HG03064 (cell line): Measurements from ENCODE around the gene SPATC1L.

Experiments
- ATAC-seq: cut with Tn5 transposase; IDR thresholded peaks from one replicate; pipeline ENCODE4 v1.9.1; 2021; ENCODE audit warnings: low read depth; ENCODE audit not compliant: unreplicated experiment

The SPATC1L gene

DNA sequence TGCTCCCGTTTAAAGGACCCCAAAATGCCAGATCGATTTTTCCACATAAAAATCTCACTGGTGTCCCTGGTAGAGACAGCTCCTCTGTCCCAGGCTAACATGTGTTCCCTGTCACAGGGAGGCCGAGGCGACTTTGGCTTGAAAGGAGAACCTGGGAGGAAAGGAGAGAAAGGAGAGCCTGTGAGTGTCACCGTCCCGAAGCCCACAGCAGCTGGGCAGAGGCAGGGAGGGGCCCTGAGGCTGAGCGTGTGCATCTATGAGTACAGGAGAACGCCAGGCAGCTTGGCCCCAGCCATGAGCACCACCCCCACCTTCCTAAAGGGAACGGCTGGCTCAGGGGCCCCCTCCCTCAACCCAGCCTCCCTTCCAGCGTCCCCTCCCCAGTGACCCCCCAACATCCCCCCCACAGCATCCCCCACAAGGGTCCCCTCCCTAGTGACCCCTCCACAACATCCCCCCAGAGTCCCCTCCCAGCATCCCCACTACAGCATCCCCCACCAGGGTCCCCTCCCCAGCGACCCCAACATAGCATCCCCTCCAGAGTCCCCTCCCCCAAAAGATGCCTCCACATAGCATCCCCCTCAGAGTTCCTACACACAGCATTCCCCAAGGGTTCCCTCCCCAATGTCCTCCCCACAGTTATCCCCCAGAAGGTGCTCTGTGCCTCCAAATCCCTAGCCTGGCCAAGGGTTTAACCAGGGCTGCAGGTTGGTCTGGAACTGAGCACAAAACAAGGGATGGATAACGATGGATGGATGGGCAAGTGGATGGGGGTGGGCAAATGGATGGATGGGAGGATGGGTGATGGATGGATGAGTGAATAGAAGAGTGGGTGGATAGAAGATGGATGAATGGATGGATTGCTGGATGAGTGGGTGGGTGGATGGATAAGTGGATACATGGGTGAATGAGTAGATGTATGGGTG is 61.2 kb downstream of the SPATC1L start:
- ATAC-seq, result no peak

DNA sequence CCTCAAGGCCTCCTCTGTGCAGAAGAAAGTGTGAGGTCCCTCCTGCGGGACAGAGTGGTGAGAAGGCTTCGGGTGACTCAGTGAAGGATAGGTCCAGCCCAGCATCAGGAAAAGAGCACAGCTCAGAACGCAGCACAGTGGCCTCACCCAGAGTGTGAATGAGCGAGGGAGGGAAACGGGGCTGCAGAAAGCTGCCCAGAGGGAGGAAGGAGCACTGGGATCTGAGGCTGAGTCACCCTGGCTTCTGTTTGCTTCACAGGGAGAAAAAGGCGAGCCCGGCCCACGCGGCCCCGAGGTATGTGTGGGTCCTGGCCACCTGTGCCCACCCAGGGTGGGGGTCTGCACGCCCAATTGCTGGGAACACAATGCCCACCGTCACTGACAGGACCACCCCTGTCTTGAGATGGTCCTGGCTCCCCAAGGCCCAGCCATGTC is 62.0 kb downstream of the SPATC1L start:
- ATAC-seq, result no peak

DNA sequence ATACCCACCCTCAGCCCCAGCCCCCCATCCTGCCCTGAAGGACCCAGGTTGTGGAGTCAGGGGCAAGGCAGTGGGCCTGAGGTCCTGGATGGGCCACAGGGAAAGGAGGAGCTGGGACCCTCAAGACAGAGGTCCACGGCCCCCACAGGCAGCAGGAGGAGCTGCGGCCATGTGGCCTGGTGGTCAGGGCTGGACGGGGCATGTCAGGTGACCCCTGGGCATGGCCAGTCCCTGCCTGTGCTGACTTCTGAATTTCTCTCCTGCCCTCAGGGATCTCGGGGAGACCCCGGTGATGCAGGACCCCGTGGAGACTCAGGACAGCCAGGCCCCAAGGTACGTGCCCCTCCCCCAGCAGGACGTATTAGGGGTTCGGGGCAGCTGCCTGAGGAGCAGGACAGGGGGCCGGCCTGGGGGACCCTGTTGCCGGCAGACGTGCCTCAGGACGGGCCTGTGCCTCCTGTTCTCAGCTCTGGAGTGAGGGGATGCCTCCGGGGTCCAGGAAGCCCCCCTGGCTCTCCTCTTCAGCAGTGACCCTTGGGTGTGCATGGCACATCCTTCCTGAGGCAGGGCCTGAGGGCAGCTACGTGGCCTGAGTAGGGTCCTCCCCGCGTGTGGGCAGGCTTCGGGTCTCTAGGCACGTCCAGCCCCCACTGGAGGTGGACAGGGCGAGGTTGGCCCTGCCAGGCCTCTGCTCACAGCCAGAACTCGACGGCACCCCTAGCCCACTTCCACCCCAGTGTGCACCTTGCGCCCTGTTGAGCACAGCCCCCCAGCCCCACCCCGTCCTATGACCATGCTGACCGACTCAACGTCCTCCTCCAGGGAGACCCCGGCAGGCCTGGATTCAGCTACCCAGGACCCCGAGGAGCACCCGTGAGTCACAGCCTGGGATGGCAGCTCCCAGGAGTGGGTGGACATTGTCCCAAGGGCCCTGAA is 62.7 kb downstream of the SPATC1L start:
- ATAC-seq, result no peak

DNA sequence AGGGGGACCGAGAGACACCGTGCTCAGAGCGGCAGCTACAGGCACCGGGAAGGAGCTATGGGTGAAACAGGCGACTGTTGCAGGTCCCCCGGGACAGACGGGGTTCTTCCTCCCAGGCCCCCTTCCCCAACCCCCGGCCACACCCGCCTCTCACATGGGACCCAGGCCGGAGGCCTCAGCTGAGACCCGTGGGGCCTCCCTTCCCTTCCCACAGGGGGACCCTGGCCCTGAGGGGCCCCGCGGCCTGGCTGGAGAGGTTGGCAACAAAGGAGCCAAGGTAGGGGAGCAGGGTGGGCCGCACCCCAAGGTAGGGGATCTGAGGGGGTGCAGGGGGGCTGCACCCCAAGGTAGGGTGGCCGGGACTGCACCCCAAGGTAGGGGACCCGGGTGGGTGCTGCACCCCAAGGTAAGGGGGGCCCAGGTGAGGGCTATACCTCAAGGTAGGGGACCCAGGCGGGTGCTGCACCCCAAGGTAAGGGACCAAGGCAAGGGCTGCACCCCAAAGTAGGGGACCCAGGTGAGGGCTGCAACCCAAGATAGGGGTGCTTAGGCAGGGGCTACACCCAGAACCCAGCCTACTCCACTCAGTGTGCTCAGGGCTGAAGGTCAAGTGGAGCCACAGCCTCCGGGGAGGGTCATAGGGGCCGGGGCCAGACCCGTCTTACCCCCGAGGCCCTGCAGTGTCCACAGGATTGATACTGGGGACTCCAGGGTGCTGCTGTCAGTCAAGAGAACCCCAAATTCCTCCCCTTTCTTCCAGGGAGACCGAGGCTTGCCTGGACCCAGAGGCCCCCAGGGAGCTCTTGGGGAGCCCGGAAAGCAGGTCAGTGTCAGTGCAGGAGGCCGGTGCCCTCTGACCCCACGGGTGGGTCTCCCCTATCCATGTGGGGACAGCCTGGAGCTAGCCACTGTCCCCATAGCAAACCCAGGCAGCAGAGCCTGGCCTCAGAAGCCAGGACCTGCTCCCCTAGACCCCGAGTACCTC is 63.7 kb downstream of the SPATC1L start:
- no peak for ATAC-seq

DNA sequence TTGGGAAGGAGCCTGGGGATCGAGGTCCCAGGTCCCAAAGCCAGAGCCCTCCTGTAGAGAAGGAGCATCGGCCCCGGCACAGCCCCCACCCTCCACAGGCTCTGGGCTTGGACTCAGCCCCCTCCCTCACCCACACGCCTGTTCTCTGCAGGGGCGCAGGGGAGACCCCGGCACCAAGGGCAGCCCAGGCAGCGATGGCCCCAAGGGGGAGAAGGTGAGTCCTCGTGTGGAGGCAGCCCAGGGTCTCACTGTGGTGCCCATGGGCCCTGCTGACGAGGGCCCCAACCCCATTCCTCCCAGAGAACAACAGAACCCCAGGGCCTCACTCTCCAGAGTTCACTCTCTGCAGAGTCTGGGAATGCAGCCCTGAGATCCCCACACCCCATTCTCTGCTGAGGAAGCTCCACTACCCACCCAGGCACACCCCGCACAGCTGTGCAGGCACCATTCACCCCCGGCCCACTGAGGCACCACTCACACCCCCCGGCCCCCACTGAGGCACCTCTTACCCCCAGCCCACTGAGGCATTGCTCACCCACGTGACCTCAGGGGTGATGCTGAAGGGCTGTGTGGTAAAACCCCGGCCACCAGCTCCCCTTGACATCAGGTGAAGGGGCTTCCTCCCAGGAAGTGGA is 64.5 kb downstream of the SPATC1L start:
- ATAC-seq, result no peak

DNA sequence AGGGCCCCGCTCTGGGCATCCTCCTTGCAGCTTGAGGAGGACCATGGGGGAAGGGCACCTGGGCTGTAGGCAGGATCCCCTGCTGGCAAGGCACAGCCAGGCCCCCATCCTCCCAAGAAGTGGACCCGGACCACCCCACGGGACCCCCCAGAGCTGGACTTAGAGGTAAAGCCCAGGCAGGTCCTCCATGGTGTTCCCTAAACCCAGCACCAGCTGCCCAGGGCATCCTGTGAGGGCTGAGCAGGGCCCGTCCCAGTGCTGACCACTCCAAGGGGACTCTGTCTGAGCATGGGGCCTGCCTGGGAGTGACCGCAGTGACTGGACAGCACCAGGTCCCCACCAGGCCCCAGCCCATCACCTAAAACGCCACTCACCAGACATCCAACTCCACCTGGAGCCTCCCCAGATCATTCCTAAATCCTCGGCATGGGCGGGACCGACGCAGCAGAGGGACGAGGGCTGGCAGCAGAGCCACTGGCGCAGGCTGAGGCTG is 65.1 kb downstream of the SPATC1L start:
- ATAC-seq, result no peak

DNA sequence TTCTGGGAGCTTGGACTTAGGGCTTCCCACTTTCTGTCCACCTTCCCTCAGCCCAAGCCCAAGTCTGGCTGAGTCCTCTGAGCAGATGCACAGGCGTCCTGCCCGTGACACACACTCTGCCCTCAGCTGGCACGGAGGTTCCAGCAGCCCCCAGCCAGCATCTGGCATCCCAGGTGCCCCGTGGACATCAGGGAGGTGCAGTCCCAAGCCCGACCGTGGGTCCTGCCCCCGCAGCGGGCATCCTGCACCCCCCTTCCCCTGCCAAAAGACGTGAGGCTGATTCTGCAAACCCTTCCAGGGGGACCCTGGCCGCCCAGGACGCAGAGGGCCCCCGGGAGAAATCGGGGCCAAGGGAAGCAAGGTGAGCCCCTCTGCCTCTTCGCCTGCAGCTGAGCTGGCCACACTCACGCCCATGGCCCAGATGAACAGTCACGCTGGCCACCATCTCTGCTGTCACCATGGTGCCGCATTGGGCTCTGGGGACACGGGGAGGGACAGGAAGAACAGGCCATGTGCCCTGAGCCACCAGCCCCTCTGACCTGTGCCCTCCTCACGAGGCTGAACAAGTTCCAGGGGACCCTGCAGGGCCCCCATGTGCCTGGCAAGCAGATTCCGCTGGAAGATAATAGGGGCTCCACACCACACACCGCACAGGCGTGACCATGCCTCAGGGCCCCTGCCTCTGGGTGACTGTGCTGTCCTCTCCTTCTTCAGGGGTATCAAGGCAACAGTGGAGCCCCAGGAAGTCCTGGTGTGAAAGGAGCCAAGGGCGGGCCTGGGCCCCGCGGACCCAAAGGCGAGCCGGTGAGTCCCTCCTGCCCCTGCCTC is 65.7 kb downstream of the SPATC1L start:
- ATAC-seq, result no peak

DNA sequence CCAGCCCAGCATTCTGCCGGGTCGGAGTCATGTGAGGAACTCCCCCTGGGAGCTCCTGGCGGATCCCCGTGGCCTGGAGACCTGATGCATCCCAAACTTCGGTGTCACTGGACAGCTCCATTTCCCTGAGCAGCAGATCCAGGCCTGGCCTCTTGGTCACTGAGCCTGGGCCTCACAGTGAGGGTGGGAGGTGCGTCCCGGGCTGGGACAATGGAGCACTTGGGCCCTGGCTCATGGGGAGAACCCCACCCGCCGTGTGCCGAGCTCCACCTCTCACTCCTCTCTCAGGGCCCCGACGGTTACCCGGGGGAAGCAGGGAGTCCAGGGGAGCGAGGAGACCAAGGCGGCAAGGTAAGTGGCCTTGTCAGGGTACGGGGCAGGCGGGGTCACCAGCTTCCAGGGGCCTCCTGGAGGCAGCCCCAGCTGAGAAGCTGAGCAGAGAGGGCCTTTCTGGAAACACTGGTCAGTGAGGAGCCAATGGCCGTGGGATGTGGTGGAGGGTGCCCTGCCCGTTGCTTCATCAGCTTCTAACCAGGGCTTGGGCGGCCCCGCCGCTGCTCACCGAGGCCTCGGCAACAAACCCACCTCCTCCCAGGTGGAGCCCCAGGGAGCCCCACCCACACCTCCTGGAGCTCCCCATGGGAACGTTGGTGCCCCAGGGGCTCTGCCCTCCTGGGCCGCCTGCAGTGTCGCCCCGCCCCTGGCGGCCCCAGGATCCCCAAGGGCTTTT is 66.5 kb downstream of the SPATC1L start:
- ATAC-seq, result no peak

DNA sequence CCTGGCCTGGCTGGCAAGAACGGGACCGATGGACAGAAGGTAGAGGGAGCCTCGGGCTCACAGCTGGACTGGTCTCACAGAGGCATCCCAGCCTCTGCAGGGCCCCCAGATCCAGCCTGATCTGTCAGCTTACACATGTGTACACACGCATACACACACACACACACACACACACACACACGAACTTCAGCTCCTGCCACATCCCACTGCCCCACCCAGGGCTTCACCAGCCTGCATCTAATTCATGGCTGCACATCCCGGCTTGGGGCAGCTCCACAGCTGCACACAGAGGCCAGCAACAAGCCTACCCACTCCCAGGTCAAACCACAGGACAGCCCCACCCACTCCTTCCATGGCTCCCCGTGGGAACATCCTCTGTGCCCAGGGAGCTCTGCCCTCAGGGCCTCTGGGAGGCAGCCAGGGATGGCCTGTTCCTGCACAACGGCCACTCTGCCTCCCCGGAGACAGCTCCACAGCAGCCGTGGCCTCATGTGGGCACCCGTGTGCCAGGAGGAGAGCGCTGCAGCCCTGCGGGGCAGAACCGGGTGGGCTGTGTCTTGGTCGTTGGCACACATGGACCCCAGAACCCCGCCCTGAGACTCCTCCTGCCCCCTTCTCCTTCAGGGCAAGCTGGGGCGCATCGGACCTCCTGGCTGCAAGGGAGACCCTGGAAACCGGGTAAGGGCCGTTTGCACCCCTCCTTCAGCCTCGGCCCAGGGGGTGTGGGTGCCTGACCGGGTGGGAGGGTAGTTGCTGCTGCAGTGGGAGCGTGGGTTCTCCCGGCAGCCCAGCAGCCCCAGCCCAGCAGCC is 67.3 kb downstream of the SPATC1L start:
- no peak for ATAC-seq

DNA sequence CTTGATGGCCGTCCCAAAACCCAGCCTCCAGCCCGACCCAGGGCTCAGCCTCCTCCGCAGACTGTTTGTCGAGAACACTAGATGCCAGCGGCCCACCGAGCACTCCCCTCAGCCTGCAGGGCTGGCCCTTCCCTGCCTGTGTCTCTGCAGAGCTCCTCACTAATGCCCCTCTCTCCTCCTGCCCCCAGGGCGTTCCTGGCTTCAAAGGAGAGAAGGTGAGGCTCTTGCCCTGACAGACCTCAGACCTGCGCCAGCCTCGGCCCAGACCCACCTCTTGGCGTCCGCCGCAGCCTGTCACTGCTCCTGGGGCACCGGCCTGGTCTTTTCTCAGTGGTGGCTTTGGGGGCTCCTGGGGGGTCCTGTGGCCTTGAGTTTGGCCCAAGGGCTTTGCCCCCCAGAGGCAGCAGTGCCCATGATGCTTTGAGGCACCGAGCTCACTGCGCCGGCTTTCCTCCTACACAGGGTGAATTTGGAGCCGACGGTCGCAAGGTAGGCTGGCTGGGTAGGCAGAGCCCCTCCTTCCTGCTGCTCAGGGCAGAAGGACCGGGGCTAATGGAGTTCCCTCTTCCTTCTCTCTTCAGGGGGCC is 68.0 kb downstream of the SPATC1L start:
- ATAC-seq, result no peak

DNA sequence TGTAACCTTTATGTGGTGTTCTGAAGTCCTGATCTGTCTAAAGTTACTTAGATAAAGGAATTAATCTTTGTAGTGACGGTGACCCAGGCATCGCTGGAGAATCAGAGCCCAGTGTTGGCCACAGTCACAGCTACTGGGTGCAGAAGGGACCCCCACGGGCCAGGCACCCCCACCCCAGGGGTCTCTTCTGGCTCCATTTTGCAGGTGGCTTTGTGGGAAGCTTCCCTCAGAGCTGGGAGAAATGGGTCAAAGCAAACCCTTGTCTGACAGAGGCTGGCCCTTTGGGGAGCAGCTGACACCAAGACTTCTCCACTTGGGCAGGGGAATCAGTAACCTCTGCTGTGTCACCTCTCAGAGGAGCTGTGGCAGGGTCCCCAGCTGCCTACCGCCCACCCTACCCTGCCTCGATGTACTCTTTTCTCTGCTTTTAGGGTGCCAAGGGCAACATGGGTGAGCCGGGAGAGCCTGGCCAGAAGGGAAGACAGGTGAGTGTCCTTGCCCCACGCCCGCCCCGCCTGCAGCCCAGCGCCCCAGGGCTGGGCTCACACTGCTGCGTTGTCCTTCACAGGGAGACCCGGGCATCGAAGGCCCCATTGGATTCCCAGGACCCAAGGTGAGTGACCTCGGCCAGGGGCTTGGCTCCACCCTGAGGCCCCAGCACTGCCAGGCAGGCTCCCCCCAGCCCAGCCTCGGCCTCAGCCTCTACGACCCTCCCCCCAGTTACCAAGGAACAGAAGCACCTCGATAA is 68.6 kb downstream of the SPATC1L start:
- no peak for ATAC-seq

DNA sequence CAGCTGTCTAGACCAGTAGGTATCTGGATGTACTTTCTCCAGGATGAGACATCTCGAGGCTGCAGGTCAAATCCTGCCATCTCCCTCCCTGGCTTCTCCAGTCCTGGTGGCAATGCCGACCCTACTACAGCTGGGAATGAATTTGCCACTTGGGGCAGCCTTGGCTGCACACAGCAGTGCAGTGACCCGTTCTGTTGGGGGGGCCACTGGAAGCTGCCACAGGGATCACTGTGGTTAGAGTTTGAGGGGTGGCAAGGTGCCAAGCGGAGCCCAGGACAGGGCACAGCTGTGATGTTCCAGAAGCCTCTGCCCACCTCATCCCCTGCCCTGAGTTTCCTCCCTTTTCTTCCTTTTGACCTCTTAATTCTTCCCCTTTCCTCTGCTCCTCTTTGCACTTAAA is 69.3 kb downstream of the SPATC1L start:
- no peak for ATAC-seq

DNA sequence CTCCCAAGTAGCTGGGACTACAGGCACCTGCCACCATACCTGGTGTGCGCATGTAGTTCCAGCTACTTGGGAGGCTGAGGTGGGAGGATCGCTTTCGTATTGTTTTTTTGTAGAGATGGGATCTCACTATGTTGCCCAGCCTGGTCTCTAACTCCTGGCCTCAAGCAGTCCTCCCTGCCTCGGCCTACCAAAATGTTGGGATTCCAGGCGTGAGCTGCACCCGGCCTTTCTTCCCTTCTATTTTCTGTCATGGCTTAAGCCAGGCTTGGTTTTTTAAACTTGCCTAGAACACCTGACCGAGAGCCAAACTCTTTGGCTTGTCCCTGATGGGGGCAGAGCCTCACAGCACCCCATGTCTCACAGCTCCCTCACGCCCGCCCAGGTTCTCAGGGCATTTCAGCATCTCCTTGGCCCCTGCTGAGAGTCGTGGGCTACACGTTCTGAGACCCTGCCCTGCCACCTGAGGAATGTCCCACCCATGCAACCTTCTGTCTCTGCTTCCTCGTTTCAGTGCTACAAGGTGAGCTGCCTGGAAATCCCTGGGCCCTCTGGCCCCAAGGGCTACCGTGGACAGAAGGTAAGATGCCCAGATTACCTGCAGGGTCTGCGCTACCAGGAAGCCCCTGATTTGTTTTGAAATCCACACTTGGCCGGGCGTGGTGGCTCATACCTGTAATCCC is 70.6 kb downstream of the SPATC1L start:
- ATAC-seq, result no peak

DNA sequence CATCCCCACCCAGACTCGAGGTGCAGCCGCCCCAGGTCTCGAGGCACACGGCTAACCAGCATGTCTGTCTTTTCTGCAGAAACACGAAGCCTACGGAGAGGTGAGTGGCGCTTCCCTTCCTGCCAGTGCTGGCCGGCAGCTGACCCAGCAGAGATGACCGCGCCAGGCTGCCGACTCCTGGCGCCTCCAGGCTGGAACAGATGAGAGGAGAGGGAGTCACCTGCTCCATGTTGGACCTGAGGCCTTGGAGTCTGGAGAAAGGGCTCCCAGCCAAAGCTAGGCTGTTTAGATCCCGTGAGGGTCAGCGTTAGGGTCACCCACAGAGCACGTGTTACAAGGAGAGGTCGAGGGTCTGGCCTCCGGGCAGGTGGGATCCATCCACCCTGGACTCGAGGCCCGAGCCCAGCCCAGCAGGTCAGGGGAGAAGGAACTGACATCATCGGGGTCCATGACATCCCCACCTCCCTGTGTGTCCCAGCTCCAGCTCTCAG is 71.5 kb downstream of the SPATC1L start:
- ATAC-seq, result no peak
